K562 (cell line): ENCODE data around the gene AGO3. TPM values are rescaled to one million over a fixed set of nuclear protein-coding genes. Genes with fewer than 3 reads are reported as not detected.

ENCODE experiments used
- BCOR ChIP-seq: fragments of 450-650 bp; IDR thresholded peaks from 2 replicates; pipeline ENCODE4 v1.6.1; 2016
- BRF1 ChIP-seq: IDR thresholded peaks from 3 replicates; pipeline ENCODE4 v1.6.1; 2011; ENCODE audit warnings: borderline replicate concordance, mild to moderate bottlenecking; ENCODE audit not compliant: insufficient read length; ENCODE audit errors: extremely low read depth
- CBFA2T3 ChIP-seq: fragments of 450-650 bp; IDR thresholded peaks from 2 replicates; pipeline ENCODE4 v1.6.1; 2017
- CREBBP ChIP-seq: IDR thresholded peaks from one replicate; pipeline ENCODE4 v1.6.1; 2012; ENCODE audit warnings: low read depth, mild to moderate bottlenecking, control low read depth, inconsistent platforms, low read length
- DNMT1 ChIP-seq: fragments of 450-650 bp; IDR thresholded peaks from 2 replicates; pipeline ENCODE4 v1.6.1; 2016; ENCODE audit warnings: antibody characterized with exemption, mild to moderate bottlenecking
- JUNB ChIP-seq: fragments of 450-650 bp; formaldehyde crosslinking; conservative IDR thresholded peaks from 2 replicates; pipeline ENCODE4 v1.4.0; 2020; ENCODE audit warnings: mild to moderate bottlenecking
- NR4A1 ChIP-seq, 2 experiments: fragments of 250-450 bp in 1 of 2; fragments of 450-650 bp in 1 of 2; sonication (Bioruptor Pico) in 1 of 2; IDR thresholded peaks; 2 replicates each; pipeline versions ENCODE4 v1.4.0 to v1.6.1; 2016 to 2020; ENCODE audit warnings: mild to moderate bottlenecking in 2 of 2, missing compliant biosample characterization in 1 of 2, missing genetic modification characterization in 1 of 2, moderate library complexity in 1 of 2
- PTBP1 ChIP-seq: fragments of 200-400 bp; formaldehyde crosslinking; IDR thresholded peaks from 2 replicates; pipeline ENCODE4 v1.6.1; 2017; ENCODE audit warnings: low read depth, low read length
- RBM34 ChIP-seq: fragments of 200-400 bp; formaldehyde crosslinking; IDR thresholded peaks from 2 replicates; pipeline ENCODE4 v1.6.1; 2018; ENCODE audit warnings: low read length, borderline replicate concordance; ENCODE audit not compliant: insufficient read depth
- RNF2 ChIP-seq: sonication (generic); IDR thresholded peaks from 2 replicates; pipeline ENCODE4 v1.6.1; 2016
- SP2 ChIP-seq: IDR thresholded peaks from 2 replicates; pipeline ENCODE4 v1.6.1; 2011; ENCODE audit warnings: mild to moderate bottlenecking, low read depth, low read length, moderate library complexity; ENCODE audit not compliant: poor library complexity, severe bottlenecking; ENCODE audit errors: extremely low read depth
- SREBF1 ChIP-seq: fragments of 150-350 bp; IDR thresholded peaks from 2 replicates; pipeline ENCODE4 v1.6.1; 2014; ENCODE audit warnings: antibody characterized with exemption, low read depth, low read length, borderline replicate concordance
- TSHZ1 ChIP-seq: fragments of 250-450 bp; sonication (Bioruptor Pico); IDR thresholded peaks from 2 replicates; pipeline ENCODE4 v1.4.0; 2020; ENCODE audit warnings: mild to moderate bottlenecking, moderate library complexity
- USF2 ChIP-seq: sonication (generic); formaldehyde crosslinking; IDR thresholded peaks from 2 replicates; pipeline ENCODE4 v1.5.0; 2020; ENCODE audit warnings: missing genetic modification reagents
- VEZF1 ChIP-seq: fragments of 200-800 bp; sonication (Bioruptor generic); IDR thresholded peaks from 2 replicates; pipeline ENCODE4 v1.6.1; 2017; ENCODE audit warnings: missing genetic modification characterization, missing compliant biosample characterization
- ZNF232 ChIP-seq: sonication (generic); formaldehyde crosslinking; IDR thresholded peaks from 2 replicates; pipeline ENCODE4 v1.8.0; 2022; ENCODE audit warnings: mild to moderate bottlenecking, missing genetic modification reagents
- ZNF253 ChIP-seq: fragments of 250-450 bp; sonication (Bioruptor Pico); conservative IDR thresholded peaks from 2 replicates; pipeline ENCODE4 v1.6.1; 2021; ENCODE audit warnings: mild to moderate bottlenecking
- ZNF280A ChIP-seq: fragments of 450-650 bp; IDR thresholded peaks from 2 replicates; pipeline ENCODE4 v1.6.1; 2018; ENCODE audit warnings: mild to moderate bottlenecking, low read depth; ENCODE audit not compliant: partially characterized antibody
- ZNF3 ChIP-seq: fragments of 250-450 bp; sonication (Bioruptor Pico); IDR thresholded peaks from 2 replicates; pipeline ENCODE4 v1.5.0; 2021; ENCODE audit warnings: mild to moderate bottlenecking, moderate library complexity
- ZNF445 ChIP-seq: fragments of 250-450 bp; sonication (Bioruptor Pico); IDR thresholded peaks from 2 replicates; pipeline ENCODE4 v1.4.0; 2020; ENCODE audit warnings: low read depth, mild to moderate bottlenecking, moderate library complexity
- ZNF707 ChIP-seq: fragments of 250-450 bp; sonication (Bioruptor Pico); conservative IDR thresholded peaks from 2 replicates; pipeline ENCODE4 v1.8.0; 2022; ENCODE audit warnings: inconsistent platforms, mild to moderate bottlenecking, moderate library complexity
- polyA plus RNA-seq, 8 experiments: library from polyadenylated mRNA; depleted of rRNA in 4 of 8; stranded (reverse) in 5 of 8; unstranded in 3 of 8; fragments of >200 nt; fragmentation: Nextera tagmentation in 2 of 8; fragmentation: Illumina TruSeq in 1 of 8; extraction: Ambion mirVana in 2 of 8; extraction: Trizol in 1 of 8; gene quantifications; 2 replicates each; pipeline versions ENCODE4 v1.2.1 to v1.2.3, GENCODE V29; 2011 to 2014; ENCODE audit warnings: inconsistent platforms in 1 of 8, missing spikeins in 1 of 8
- total RNA-seq, 7 experiments: library from RNA; depleted of rRNA in 6 of 7; stranded (reverse); fragments of >200 nt in 6 of 7; fragmentation: Illumina TruSeq in 2 of 7; extraction: Trizol in 2 of 7; gene quantifications; 2 replicates each; pipeline versions ENCODE4 v1.2.1 to v1.2.3, GENCODE V29; 2011 to 2021; ENCODE audit warnings: low replicate concordance in 1 of 7

The AGO3 gene
- total and polyA plus RNA-seq, 9 of the 15 experiments (the other 6 are each of a cell fraction or from before 2014, with no cell fraction given) = 4.5 to 41.5 (median 22.7) TPM

- TF ChIP-seq SREBF1 (no peak), NR4A1 (CRISPR knock-in tag; IDR thresholded peaks at IDR 0.05) (peak; percentile 73; the same call in 1 of the 2 replicates), NR4A1 (tag; IDR thresholded peaks at IDR 0.05) (peak; percentile 68; the same call in 1 of the 2 replicates), ZNF707 (no peak), BRF1 (no peak), ZNF3 (CRISPR knock-in tag) (no peak), USF2 (CRISPR knock-in tag) (no peak), ZNF232 (CRISPR knock-in tag) (peak; percentile 70; the same call in 1 of the 2 replicates), SP2 (no peak), RNF2 (peak; percentile 67; the same call in 1 of the 2 replicates), PTBP1 (no peak), ZNF253 (CRISPR knock-in tag) (no peak), ZNF280A (no peak), CREBBP (no peak), CBFA2T3 (no peak), TSHZ1 (CRISPR knock-in tag) (no peak), JUNB (no peak), VEZF1 (peak; percentile 77), DNMT1 (no peak), BCOR (no peak), ZNF445 (CRISPR knock-in tag) (no peak), RBM34 (no peak)
These were observed at the start of gene AGO3 (continued) for GRCh38 chr1:35930593-35931445.
